CD4-positive, alpha-beta T cell treated with Interleukin-12 subunit alpha and Interleukin-12 subunit beta, for 1 hour (primary cell): Measurements from ENCODE around the gene LSM14B.
"Not testable (repeated sequence)": the region's sequence is repeated elsewhere in the genome, so short reads cannot be mapped to it uniquely, and the experiment has no call there.

Experiments
- DNase-seq: peaks from one replicate; pipeline ENCODE4 v3.0.0-alpha.2; 2020

The LSM14B gene

DNA sequence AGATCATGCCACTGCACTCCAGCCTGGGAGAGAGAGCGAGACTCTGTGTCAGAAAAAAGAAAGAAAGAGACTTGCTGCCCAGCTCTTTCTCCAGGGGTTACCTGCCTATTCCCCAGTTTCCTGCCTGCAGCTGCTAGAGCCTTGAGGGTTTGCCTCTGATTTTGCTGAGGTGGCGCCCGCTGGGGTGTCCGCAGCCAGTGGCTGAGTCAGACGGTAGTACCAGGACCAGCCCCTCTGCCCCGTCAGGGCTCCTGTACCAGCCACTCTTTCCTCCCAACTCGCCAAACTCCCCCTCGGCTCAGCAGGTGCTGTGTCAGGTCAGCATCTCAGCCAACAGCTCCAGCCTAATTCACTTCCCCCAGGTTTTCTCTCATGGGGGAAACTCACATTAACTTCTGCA, 7.4 kb upstream of the LSM14B start:
- DNase-seq: no peak

- DNase-seq: not testable (repeated sequence)
Observed at GRCh38 chr20:62115800-62116407, 6.4 kb upstream of the LSM14B start.

DNA sequence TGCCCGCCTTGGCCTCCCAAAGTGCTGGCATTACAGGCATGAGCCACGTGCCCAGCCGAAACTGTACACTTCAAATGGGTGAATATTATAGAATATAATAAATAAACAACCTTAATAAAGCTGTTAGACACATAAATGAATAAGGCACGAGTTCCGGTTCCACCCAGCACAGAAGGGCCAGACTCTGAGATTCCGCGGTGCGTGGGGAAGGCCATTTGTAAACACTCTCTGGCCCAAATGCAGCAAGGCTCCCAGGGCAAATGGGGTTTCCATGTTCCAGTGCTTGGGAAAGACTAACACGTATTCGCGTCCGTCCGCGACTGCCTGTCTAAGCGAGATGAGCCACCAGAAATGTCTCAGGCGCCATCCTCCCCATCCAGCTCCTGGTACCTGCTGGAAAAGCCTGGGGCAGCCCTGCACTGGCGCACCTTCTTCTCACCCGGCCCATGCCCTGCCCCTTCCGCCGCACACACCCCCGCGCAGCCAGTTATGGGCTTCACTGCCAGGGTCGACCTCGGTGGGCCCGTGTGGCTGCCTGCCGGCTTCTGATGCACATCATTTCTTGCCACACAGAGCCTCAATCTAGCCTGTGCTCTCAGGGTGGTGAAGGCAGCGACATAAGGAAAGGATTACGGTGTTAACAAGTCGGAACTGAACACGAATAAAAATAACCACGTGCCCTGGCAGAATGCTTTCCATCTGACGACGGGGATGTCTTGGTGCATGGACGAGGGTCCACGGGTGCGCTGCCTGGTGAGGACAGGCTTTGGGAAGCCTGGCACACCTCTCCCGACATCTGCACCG, 5.5 kb upstream of the LSM14B start:
- no peak for DNase-seq

DNA sequence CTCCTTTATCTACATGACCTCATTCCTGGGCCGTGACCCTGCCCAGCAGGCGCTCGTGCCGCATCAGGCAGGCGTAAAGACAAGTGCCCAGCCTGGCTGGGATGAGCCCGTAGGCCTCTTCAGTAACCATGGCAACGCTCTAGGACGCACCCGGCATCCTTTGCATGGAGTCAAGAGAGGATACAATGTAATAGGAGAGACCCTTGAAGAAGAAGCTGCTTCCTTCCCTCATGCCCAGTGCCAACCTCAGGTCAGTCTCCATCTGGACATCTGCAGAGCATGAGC, 5.0 kb upstream of the LSM14B start:
- DNase-seq: no peak

GRCh38 chr20:62117658-62118057, 4.6 kb upstream of the LSM14B start:
- DNase-seq: peak; percentile 83

- no peak for DNase-seq
Observed at GRCh38 chr20:62118113-62119043, 3.9 kb upstream of the LSM14B start.

DNA sequence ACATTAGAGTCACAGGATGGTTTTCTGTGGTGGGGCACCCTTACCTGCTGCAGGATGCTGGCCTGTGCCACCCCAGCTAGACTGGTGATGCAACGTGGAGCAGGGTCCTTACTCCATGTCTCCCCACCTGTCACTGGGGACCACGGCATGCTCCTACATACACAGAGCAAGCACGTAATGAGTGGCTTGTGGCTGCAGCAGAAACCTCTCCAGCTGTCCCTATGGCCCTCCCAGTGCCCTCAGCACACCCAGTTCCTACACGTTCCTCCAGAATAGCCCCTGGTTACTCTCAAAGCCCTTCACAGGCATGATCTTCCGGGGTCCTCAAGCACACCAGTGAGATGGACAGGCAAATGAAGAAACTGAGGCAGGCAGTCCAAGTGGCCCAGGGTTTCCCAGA, 3.2 kb upstream of the LSM14B start:
- no peak for DNase-seq

GRCh38 chr20:62119591-62120364, 2.5 kb upstream of the LSM14B start:
- DNase-seq: no peak

- no peak for DNase-seq
Observed at GRCh38 chr20:62120365-62120762, 1.9 kb upstream of the LSM14B start.

DNA sequence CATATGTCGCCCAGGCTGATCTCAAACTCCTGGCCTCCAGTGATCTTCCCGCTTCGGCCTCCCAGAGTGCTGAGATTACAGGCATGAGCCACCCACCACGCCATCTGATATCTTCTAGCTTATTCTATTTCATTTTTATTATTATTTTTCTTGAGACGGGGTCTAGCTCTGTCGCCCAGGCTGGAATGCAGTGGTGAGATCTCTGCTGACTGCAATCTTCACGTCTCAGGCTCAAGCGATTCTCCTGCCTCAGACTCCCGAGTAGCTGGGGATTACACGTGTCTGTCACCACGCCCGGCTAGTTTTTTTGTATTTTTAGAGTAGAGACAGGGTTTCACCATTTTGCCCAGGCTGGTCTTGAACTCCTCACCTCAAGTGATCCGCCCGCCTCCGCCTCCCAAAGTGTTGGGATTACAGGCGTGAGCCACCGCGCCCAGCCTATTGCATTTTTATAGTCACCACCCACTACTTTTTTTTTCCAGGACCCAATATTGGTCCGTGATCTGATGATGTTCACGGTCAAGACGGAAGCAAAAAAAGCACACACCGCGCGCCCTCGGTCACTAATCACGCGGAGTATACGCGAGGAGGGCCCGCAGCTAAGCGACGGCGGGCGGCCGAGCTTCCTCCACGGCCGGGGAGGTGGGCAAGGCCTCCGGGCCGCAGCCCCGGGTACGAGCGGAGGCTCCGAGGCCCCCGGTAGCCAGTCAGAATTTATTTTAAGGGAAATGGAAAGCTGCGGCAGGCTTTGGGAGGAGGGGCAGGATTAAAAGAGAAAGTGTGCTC, 1.1 kb upstream of the LSM14B start:
- DNase-seq: no peak

- DNase-seq: peak; percentile 47
Observed at GRCh38 chr20:62122654-62123449, 577 bp downstream of the LSM14B start.

DNA sequence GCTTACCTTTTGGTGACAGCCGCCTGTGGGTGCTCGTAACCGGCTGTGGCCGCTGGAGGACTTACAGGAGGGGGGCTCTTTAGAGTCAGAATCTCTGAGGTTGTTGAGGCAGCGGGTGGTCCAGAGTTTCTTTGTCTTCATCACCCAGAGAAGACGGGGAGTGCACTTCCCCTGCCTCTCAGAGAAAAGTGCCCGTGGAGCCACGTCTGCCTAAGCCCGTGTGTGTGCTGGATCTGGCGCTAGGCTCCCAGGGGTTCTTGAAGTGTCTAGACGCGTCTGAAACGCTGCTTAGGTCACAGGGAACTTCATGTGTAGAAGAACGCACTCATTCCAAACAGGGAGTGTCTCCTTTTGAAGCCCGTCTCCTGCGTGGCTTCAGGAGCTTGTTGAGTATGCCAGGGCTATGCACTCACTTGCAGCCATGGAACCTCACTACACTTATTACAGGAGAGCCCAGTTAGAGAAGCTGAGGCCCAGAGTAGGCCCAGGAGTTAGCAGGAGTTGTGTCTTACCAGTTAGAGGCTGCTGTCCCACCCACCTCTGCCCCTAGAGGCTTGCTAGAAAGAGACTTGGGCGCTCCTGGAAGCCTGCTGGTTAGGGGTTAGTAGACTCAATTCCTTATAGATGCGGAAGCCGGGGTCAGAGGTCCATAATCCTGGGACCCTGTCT, 1.3 kb downstream of the LSM14B start:
- DNase-seq: no peak

- no peak for DNase-seq
Observed at GRCh38 chr20:62126141-62126540, 3.9 kb downstream of the LSM14B start.

DNA sequence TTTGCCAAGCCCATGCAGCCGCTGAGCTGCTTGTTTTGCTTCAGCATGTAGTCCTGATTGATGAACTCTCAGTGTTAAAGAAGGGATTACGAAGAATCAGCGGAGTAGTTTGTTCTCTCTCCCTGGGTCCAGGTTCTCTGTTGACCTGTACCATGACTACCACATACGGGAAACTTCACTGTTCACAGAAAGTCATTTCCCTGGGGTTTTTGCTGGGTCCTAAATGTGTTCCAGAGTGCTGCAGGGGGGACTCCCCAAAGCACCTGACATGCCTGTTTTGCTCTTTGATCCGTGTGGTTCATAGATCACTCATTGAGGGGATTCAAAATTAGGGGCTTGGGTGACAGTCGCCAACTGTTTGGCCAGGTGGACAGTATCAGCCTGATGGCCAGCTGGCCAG, 5.5 kb downstream of the LSM14B start:
- no peak for DNase-seq

DNA sequence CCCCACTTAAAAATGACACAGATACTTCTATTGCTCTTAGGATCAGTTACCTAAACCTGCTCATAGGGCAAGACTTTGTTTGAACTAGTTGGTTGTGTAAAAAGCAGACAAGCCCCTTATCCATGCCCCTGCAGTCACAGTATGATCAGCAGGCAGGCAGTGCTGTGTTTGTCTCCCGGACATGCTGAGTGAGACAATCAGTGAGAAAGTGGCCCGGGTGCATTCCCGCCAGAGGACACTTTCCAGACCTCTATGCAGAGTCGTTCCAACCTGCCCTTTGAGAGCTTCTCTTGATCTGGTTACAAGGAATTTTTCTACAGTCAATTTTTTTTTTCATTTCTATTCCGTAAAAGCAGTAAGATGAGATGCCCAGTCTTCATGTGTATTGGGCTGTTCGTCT, 6.2 kb downstream of the LSM14B start:
- DNase-seq: no peak

DNA sequence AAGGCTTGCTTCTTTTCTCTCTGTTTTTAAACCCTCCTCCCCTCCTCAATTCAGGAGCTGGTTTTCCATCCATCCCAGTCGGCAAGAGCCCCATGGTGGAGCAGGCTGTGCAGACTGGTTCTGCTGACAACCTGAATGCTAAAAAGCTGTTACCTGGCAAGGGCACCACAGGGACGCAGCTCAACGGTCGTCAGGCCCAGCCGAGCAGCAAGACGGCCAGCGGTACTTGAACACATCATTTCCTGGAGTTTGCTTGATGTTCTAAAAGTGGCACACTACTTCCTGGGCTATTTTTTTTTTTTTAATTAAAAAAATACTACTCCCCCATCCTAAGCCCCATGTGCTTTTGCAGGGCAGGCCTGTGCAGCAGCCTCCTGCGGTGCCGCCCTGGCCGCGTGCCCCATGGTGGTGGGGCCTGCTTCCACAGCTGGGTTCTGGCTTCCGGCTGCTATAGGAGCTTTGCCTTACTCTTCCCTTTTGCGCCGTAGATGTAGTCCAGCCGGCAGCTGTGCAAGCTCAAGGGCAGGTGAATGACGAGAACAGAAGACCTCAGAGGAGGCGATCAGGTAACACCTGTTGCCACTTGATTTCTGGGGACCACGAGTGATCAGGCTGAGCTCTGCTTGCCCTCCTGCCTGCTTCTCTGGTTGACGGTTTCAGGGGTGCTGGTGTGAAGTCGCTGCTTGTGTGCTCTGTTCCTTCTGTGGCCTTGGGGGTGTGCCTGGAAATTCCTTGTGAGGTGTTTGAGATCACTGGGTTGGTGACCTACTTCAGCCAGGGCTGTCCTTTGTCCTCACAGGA, 7.7 kb downstream of the LSM14B start:
- DNase-seq: no peak

GRCh38 chr20:62131560-62132320, 9.5 kb downstream of the LSM14B start:
- DNase-seq: no peak

GRCh38 chr20:62132421-62132820, 10.1 kb downstream of the LSM14B start:
- DNase-seq: no peak
